Measurements from ENCODE around the gene EMP3. TPM values are rescaled to one million over a fixed set of nuclear protein-coding genes. Genes with fewer than 3 reads are reported as not detected.

EMP3 gene
- total RNA-seq, 2 experiments from 2014 or later: 21.1 to 33.8 TPM

GRCh38 chr19:48367855-48368254 is 42.5 kb downstream of the EMP3 start:
- Histone ChIP-seq H3K4me2 (ENCODE audit: low read length) (no peak overlapping the region), H3K27ac (ENCODE audit: low read depth, low read length, poor library complexity, severe bottlenecking) (no peak overlapping the region), H4K20me1 (ENCODE audit: insufficient read depth, low read length) (no peaks in the 10 kb centered on the region), H3K36me3 (ENCODE audit: insufficient read depth, low read length) (no peaks in the 10 kb centered on the region), H3K9me3 (ENCODE audit: low read length) (no peaks in the 10 kb centered on the region), H3K79me2 (ENCODE audit: insufficient read depth, low read depth, low read length) (no peaks in the 10 kb centered on the region), H3K9me2 (ENCODE audit: insufficient read depth, low read length) (no peaks in the 10 kb centered on the region), H3K4me3 (ENCODE audit: low read depth, low read length, poor library complexity, severe bottlenecking) (no peak overlapping the region), H2AFZ (ENCODE audit: low read length) (no peak overlapping the region), H3K4me1 (ENCODE audit: insufficient read depth, low read length, poor library complexity, severe bottlenecking) (peaks cover 9% of the 10 kb centered on the region)
- TF ChIP-seq CTCF (conservative IDR thresholded peaks at IDR 0.05; ENCODE audit: low read length) (no peak), EZH2phosphoT487 (IDR thresholded peaks at IDR 0.05; ENCODE audit: borderline replicate concordance, low read depth, low read length) (no peak)
- DNase-seq (ENCODE audit: low spot score): no peak
- ChIA-PET CTCF (ENCODE audit: unreplicated experiment) (no interaction called here), POLR2A (no interaction called here)
- no TSS peak for BruUV-seq (replicated peaks)
- intact Hi-C loops (cut with micrococcal nuclease; ENCODE audit: unreplicated experiment): no loop called here

GRCh38 chr19:48368936-48369335 is 43.6 kb downstream of the EMP3 start:
- ChIA-PET POLR2A (no interaction called here), CTCF (ENCODE audit: unreplicated experiment) (no interaction called here)
- H3K9me2 ChIP-seq (ENCODE audit: insufficient read depth, low read length): no peaks in the 10 kb centered on the region
- H2AFZ ChIP-seq (ENCODE audit: low read length): no peak overlapping the region
- no peaks in the 10 kb centered on the region for H4K20me1 ChIP-seq (ENCODE audit: insufficient read depth, low read length)
- no peak for TF ChIP-seq EZH2phosphoT487 (IDR thresholded peaks at IDR 0.05; ENCODE audit: borderline replicate concordance, low read depth, low read length)
- TF ChIP-seq CTCF (conservative IDR thresholded peaks at IDR 0.05; ENCODE audit: low read length): no peak
- no peaks in the 10 kb centered on the region for H3K36me3 ChIP-seq (ENCODE audit: insufficient read depth, low read length)
- H3K4me1 ChIP-seq (ENCODE audit: insufficient read depth, low read length, poor library complexity, severe bottlenecking): peaks cover 9% of the 10 kb centered on the region
- no peaks in the 10 kb centered on the region for H3K9me3 ChIP-seq (ENCODE audit: low read length)
- no peak overlapping the region for H3K27ac ChIP-seq (ENCODE audit: low read depth, low read length, poor library complexity, severe bottlenecking)
- no peak for DNase-seq (ENCODE audit: low spot score)
- H3K4me2 ChIP-seq (ENCODE audit: low read length): no peak overlapping the region
- H3K79me2 ChIP-seq (ENCODE audit: insufficient read depth, low read depth, low read length): no peaks in the 10 kb centered on the region
- intact Hi-C loops (cut with micrococcal nuclease; ENCODE audit: unreplicated experiment): no loop called here
- no peak overlapping the region for H3K4me3 ChIP-seq (ENCODE audit: low read depth, low read length, poor library complexity, severe bottlenecking)
- BruUV-seq (replicated peaks): no TSS peak

GRCh38 chr19:48370955-48371354 is 45.6 kb downstream of the EMP3 start:
- H3K4me2 ChIP-seq (ENCODE audit: low read length): no peak overlapping the region
- CTCF ChIA-PET (ENCODE audit: unreplicated experiment): no interaction called here
- no peak overlapping the region for H2AFZ ChIP-seq (ENCODE audit: low read length)
- no peak for DNase-seq (ENCODE audit: low spot score)
- H3K9me2 ChIP-seq (ENCODE audit: insufficient read depth, low read length): no peaks in the 10 kb centered on the region
- no peak overlapping the region for H3K4me3 ChIP-seq (ENCODE audit: low read depth, low read length, poor library complexity, severe bottlenecking)
- no peaks in the 10 kb centered on the region for H3K9me3 ChIP-seq (ENCODE audit: low read length)
- no peak for TF ChIP-seq EZH2phosphoT487 (IDR thresholded peaks at IDR 0.05; ENCODE audit: borderline replicate concordance, low read depth, low read length)
- no peak for TF ChIP-seq CTCF (conservative IDR thresholded peaks at IDR 0.05; ENCODE audit: low read length)
- H3K27ac ChIP-seq (ENCODE audit: low read depth, low read length, poor library complexity, severe bottlenecking): no peak overlapping the region
- POLR2A ChIA-PET: no interaction called here
- no TSS peak for BruUV-seq (replicated peaks)
- H3K36me3 ChIP-seq (ENCODE audit: insufficient read depth, low read length): no peaks in the 10 kb centered on the region
- H3K79me2 ChIP-seq (ENCODE audit: insufficient read depth, low read depth, low read length): no peaks in the 10 kb centered on the region
- H4K20me1 ChIP-seq (ENCODE audit: insufficient read depth, low read length): no peaks in the 10 kb centered on the region
- intact Hi-C loops (cut with micrococcal nuclease; ENCODE audit: unreplicated experiment): no loop called here
- H3K4me1 ChIP-seq (ENCODE audit: insufficient read depth, low read length, poor library complexity, severe bottlenecking): no peaks in the 10 kb centered on the region
